ENCODE data around the gene EML4.
A peak's percentile ranks its signal among the peaks of the same experiment; 100 is the strongest.

EML4 gene

DNA sequence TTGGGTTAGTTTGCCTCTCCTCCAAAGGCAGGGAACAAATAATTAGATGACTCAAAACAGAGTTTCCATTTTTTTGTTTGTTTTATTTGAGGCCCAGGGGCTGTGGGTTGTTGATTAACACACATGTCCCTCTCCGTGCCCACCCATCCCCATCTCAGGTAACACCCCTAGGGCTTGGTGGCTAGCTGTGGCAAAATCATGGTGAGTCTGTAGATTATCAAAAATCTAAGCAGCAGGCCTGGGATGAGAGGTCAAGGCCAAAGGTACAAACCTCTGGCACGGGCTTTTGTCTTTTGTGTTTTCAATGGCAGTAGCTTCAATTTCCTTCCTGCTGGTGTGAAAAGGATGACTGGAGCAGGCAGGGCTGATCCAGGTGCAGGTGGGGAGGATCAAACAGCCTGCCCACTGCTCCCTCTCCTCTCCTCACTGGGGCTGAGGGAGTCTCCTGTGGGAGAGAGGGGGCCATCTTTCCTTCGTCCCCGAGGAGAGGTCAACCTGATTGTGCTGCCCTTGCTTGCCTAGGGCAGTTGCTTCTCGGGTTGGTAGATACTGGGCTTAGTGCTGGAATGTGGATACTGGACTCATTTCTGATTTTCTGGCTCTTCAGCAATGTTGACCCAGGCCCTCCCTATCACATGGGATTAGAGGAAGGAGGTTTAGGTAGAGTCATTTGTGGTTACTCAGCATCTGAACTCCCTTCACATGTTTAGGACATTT, 31.9 kb upstream of the EML4 start:
- no peak for DNase-seq

DNA sequence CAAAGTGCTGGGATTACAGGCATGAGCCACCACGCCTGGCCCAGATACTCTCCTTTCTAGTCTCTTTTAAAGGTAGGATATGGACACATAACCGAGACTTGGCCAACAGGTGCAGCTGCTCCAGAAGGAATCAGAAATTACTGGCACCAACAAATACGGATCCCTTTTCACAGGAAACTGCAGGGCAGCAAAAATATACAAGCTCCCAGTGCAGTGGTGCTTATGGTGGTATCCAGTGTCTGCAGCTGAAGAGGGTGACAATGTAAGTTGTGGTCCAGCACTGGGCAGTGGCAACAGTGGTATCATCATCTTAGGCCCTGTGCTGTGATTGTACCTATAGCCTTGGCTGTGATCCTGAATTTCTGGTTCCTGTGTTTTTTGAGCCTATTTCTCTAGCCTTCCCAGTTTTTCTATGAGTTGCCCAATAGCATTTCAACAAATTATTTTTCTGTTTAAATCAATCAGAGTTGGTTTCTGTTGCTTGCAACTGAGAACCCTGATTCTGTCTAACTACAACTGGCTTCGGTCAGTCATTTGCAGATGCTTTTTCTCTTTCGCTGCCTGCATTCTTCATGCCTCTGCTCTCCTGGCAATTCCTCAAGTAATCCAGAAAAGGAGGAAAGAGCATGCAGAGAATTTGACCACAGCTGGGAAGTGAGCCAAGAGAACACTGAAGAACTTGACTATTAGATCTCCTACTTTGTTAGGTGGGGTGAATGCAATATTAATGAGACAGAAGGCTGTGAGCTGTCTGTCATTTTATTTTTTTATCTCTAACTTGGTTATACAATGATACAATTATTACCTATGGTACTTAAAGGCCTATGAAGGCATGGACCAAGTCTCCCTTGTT, 30.8 kb upstream of the EML4 start:
- no peak for DNase-seq

DNA sequence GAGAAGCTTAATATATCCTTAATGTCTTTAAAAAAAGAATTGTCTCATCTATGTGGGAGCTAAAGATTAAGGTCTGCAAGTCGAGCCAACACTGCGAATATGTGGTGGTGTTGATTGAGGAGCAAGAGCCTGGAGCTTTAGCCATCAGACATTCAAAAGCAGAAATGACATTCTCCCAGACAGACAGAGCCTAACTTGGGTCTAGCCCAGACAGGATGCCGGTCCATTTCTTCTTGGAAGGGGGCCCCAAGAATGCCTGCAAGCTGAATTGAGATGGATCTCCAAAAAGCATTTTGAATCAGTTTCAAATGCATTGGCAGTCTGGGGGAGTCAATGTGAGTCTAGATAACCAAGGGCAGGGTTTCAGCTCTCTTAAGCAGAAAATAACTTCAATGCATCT, 30.1 kb upstream of the EML4 start:
- DNase-seq = no peak

DNA sequence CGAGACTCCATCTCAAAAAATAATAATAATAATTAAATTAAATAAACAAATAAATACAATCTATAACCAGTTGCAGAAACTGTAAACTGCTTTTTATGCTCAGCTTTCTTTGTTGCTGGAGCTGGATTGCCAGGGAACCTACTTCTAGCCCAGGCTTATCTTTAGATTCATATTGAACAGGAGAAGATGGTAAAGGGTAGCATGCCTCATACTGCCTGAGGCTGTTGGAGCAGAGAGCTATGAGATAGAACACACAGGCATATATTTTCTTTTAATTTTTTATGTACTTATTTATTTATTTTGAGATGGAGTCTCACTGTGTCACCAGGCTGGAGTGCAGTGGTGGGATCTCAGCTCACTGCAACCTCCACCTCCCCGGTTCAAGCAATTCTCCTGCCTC, 28.7 kb upstream of the EML4 start:
- no peak for DNase-seq

DNA sequence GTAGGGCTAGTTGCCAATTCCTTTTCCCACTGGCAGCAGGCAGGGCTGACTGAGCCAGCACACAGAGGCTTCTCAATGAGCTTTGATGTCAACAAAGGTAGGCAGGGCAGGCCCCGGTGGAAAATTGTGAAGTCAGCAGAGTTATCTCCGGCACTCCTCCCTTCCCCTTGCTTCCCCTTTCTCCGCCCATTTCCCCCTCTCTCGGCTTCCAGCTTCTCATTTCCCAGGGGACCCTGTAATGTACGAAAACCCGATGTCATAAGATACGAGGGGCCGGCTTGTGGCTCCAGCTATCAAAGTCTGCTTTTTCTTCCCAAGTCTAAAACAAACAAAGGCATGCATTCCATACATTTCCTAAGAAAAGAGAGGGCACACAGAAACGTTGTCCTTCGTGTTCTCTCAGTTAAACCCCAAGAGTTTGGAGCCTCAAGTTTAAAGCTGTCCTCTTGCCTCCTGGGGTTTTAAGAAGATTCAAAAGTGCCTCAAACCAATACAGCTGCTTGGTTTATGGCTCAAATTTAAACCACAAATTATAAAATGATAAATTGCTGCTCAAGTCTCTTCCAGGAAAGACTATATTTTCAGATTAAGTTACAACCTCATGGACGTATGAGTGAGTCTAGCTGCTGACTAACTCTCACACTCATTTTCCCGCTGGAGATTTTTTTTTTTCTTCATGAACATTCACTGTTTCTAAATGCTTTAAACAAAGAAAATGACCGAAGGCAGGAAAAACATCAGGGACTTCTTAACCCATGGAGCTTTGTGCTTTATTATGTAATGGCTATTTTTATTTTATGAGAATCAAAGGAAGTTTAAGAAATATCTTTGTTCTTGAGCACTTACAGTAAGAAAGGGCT, 27.2 kb upstream of the EML4 start:
- DNase-seq = peak; percentile 47

DNA sequence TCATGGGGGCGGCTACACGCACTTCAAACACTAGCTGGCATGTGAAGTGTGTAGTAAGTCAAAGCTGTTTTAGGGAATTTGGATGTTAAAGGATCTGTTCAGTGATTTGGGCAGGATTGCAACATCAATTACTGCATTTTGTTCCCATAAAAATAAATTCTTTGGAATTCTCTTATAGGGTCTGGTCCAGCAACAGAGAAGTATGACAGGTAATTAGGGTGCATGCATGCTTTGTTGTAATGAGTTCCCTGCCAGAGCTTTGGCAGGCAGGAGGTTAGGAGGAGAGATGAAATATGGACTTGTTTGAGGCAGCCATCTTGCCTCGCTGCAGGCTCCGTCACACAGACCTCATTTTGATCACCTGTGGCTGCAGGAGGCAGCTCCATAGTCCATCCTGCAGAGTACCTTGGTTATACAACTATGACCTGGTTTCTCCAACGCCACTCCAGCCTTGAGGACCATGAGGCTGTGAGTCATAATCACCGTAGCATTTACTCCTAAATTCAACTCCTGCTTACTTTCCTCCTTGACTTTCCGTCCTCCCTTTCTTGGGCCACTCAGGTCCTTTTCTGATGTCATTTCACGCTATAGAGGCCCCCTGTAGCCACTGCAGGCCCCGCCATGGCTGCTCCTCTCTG, 26.5 kb upstream of the EML4 start:
- no peak for DNase-seq

DNA sequence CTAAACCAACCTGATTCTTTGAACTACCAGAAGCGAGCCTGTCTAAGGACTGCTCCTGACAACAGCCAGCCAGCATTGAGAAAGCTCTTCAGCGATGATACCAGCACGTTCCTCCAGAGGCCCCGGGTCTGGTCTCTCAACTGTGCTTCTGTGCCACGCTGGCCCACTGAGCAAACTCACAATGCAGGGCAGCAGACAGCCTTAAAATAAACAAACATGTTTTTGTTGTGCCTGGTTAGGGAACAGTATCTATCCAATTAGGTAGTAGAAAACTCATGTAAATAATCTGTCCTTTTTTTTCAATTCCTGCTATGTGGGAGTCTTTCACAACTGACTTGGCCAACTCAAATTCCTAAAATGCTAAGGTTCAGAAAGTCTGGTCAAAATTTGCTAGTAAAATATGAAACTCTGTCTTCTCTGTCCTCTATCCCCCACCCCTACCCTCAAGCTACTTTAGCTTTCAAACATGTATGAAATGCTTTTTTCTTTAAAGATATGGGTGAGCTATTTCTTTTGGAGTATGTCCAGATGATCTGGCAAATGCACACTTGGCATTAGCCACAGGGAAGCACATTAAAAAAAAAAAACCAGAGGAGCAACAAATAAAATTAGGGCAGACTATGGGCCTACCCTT, 21.4 kb upstream of the EML4 start:
- DNase-seq = no peak

DNA sequence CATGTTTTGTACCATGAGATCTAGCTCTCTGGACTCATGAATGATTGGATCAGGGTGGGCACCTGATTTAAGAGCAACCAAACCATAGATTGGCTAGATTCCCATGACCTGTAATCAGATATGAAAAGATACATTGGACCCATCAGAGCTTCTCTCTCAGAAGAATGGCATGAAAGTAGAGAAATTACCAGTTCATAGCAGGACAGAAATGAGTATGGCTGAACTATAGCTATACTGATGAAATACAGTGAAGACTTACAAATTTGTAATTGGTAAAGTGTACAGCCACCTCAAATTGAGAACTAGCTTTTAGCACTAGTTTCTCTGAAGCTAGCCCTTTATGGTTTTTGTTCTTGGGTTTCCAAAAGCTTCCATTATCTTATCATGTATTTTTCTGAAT, 19.0 kb upstream of the EML4 start:
- DNase-seq = no peak

DNA sequence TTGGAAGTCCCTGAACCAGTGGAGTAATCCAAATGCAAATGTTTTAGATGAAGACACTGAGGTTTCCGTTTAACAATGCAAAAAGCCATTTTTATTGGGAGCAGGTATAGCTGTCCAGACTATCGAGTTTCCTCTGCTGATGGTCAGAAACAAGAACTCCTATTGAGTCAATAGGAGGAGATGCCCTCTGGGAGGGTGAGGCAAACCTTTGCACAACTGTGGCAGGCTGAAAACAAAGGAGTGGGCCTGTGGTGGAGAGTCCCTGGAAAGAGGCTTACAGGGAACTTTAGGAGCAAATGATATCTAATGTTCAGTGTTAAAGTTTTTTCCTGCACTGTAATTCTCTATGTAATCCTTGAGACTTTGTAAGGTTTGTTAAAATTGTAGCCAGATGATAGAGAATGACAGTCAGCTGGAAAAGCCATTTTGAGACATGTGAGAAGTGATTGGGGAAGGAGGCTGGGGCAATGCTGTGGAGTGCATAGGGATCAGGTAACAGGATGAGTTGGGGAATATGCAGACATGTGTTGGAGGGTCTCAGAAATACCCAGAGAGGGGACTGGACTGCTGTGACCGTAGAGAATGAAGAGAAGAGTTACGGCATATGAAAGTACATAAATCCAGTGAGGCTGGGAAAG, 15.1 kb upstream of the EML4 start:
- DNase-seq = no peak

DNA sequence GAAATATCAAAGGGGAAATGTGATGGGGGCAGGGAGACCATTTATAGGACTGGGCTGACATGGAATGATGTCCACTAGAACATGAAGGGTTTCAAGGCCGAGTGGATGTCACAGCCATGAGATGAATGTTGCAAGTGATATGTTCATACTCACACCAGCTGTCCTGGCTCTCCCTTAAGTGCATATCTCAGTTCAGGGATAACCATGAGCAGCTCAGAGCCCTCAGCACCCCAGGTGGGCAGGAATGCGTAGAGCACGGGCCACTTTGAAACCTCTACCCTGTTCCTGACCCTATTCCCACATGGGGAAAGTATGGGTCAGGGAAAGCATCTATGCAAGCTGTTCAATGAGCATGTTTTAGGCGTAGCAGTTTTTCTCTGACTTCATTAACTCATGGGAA, 12.4 kb upstream of the EML4 start:
- no peak for DNase-seq

DNA sequence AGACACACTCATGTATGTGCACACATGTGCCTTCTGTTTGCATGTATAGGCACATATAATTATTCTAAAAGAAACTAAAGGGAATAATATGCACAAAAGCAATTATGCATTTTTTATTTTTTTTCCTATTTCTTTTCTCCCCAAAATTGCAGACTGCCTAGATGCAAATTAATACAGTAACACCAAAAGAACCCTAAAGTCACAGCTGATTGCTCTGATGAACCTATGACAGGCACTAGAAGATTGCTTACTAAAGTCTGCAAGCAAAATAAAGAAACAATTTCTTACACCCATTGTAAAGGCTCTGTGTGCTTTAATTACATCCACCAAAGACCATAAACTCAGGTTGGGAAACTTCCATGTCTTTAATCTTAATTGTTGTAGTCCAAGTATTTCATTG, 7.7 kb upstream of the EML4 start:
- DNase-seq = no peak

DNA sequence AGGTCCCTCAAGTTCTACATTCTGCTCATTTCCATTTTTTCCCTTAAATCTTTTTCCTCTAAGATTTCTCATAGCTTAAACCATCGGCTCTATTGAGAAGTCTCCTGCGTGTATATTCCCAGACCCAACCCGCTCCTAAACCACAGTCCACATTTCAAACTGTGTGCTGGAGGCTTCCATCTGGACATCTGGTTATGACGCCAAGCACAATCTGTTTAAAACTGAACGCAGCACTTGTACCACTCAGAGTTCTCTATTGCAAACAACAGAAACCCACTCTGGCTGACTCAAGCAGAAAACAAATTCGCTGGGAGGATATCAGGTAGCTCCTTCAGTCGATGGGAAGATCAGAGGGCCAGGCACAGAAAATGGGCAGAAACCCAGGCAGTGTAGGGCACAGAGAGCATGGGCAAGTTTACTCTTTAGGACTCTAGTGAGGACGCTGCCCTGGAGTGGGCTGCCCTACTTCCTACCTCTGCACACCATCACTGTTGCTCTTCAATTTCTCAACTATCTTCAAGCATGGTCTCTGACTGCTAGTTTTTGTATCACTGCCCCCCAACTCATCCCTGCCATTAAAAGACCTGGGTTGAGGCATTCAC, 5.6 kb upstream of the EML4 start:
- no peak for DNase-seq

DNA sequence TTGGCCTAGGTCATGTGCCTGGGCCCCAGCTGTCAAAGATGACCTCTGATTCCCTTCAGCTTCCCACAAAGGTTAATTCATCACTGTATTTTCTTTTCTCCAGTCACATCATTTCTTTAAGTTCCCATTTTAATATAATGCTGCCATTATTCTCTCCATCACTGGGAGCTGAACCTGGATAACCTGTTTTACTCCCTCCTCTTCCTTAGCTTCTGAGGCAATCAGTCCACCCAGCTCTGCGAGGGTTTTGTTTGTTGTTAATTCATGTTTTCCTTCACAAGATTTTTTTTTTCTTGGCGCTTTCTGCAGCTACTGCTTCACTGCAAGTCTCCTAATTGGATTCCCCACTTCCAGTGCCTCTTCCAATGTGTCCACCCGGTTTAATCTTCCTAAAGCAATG, 5.1 kb upstream of the EML4 start:
- DNase-seq = no peak

DNA sequence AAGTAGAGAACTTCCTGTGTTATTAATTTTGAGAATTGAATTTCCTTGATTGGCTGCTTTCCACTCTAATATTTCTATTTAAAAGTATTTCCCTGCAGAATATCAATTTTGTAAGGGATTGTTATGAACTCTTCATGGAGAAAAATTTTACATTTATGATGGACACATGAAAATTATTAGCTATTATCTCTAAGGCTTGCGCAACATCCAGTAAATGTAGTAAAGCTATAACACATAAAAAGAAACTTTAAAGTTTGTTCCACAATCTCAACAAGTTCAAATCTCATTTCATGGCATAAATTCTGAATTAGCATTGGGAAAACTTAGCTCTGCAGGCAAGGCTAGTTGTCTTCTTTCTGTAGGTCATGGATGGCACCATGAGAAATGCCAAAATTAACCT, 4.2 kb upstream of the EML4 start:
- DNase-seq = no peak

DNA sequence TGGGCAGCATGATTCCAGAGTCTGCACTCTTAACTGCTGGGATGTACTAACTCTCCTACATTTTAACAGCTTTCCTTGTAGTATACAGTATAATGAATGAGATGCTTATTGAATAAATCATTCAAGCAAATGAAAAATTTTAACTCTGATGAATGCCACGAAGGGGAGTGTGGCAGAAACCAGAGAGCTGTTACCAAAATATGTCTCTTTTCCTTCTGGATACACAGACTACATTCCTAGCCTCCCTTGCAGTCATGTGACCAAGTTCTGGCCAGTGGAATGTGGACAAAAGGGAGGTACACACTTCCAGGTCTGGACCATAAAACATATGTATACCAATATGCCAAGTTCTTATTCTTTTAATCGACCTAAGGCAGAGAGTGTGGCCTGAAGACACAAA, 1.7 kb upstream of the EML4 start:
- no peak for DNase-seq

DNA sequence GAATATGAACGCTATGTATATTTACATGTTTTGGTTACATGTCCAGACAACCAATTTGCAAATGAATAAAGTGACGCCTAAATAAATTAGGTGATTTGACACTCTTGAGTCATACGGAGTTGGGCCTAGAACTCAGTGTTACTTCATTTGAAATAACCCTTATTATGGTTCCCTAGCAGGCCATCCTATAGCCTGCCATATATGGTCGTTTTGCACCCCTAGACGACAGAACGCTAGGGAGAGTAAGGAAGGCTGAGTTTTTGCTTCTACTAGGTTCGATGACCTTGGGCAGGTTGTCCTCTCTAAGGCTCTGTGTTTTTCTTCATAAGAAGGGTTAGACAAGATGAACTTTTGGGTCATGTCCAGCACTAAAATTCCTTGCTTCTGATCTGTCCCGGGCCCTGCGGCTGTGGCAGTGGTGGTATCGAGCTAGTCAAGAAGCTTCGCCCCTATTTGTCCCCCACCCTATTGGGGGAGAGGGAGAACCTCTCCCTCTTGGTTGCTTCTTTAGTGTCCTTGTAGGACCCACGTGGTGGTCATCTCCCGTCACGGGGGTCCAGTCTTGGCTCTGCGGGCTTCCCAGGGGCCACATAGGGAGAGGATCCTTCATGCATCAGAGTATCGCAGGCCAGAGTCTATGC, 574 bp upstream of the EML4 start:
- no peak for DNase-seq

DNA sequence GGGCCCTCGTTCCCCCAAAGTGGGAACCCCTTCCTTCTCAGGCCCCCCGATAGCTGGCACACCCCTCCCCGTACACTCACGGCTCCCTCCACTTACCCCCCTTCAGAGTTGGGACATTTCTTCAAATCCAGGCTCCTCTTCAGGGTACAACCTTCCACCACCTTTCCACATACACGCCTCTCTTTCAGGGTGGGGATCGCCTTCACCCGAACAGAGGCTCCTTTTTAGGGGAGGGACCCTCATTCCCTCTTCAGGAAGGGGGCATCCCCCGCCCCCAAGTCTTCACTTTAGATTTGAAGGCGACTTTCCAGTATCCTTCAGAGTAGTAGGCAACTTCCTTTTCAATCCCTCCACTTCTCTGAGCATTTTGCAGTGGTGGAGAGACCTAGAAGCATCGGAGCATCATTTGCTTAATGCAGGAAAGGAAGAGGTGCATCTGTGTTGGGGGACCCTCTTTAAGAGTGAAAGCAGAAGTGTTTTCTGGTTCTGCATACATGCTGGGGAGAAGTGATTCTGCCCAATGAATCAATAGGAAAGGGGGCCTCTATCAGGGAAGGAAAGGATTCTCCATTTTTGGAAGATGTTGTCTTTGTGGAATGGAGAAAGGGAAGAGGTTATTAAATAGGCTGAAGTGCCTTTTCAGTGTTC, 845 bp downstream of the EML4 start:
- peak in 1 of 2 donors; percentile 48 for DNase-seq

DNA sequence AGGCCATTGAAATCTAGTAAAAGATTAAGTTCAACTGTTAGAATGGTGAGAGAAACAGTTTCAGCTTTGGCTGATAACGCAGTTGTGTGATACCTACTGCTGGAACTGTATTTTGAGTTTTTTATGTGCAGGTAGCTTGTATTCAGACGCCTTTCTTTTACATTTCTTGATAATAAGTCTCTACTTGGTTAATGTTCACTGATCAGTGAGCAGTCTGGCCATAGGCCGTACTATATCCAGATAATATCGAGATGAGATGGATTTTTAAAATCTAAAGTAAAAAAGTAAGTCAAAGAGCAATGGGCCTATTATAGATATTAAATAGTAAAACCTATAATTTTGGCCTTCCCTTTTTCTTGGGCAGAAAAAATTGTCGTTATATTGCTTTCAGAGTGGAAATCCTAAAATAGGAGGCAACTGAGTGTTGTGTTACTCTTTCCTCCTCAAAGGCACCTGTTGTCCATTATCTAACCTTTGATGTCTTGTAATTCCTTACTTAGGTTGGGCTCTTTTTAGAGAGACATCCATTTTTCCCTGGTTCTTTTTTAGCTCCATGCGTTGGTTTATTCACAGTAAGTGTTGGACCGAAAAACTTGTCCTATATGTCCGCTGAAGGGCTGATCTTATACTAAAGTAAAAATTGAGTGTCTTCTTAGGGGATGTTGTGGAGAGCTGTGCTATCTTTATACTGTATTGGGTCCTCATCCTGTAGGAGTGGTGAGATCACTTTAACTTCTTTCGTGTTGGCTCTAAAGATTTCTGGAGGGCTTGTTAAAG, 1.7 kb downstream of the EML4 start:
- DNase-seq = no peak

DNA sequence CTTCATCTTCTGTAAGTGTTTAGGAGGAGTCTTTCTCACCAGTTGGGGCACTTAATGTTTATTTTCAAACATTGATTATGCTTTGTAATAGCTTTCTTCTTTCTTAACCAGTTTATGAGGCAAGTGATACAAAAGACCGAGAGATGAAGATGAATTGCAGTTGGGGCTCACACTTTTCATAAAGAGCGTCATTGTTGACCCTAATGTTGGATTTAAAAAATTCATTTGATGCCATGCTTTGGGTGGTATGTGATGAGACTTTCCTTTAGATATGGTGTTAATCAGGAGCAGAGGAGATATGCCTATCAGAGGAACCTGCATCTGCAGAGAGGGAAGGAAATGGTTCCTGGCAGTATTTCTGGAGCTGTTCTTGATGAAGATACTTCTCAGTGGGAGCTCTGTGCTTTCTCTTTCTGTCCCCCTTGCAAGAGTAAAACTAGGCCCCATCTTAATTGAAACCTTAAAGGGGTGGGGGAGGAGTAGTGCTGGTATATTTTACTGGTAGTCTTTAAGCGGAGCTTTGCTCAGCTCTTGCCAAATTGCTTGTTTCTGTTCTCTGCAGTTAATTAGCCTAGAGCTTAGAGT, 2.3 kb downstream of the EML4 start:
- DNase-seq = peak in 1 of 2 donors; percentile 56

All from CD4-positive, alpha-beta T cell treated with Interferon alpha-2 for 1 hour (primary cell).